HG02943 (cell line): ENCODE results near the gene ADCY2.

Source experiments
- ATAC-seq: cut with Tn5 transposase; IDR thresholded peaks from one replicate; pipeline ENCODE4 v1.9.1; 2021; ENCODE audit warnings: mild to moderate bottlenecking, low read depth, moderate library complexity; ENCODE audit not compliant: unreplicated experiment

Gene ADCY2

GRCh38 chr5:7851617-7852289, 455.8 kb downstream of the ADCY2 start:
- ATAC-seq: no peak

- no peak for ATAC-seq
Measured at GRCh38 chr5:7852542-7852941, 456.6 kb downstream of the ADCY2 start.

- ATAC-seq: no peak
Measured at GRCh38 chr5:7852988-7853387, 457.1 kb downstream of the ADCY2 start.

- no peak for ATAC-seq
Measured at GRCh38 chr5:7855611-7856010, 459.7 kb downstream of the ADCY2 start.

- no peak for ATAC-seq
Measured at GRCh38 chr5:7856855-7857254, 460.9 kb downstream of the ADCY2 start.

GRCh38 chr5:7857361-7857760, 461.4 kb downstream of the ADCY2 start:
- ATAC-seq: no peak

GRCh38 chr5:7857926-7858632, 462.1 kb downstream of the ADCY2 start:
- ATAC-seq: no peak

GRCh38 chr5:7866196-7866595, 470.3 kb downstream of the ADCY2 start:
- ATAC-seq: no peak

- no peak for ATAC-seq
Measured at GRCh38 chr5:7867260-7867659, 471.3 kb downstream of the ADCY2 start.

GRCh38 chr5:7868427-7868772, 472.5 kb downstream of the ADCY2 start:
- no peak for ATAC-seq

GRCh38 chr5:7868773-7869473, 473.0 kb downstream of the ADCY2 start, which contains the start of the genes FASTKD3 and MTRR:
Gene FASTKD3 (minus strand): TSS chr5:7869031. CDS start chr5:7868083, 948 bp downstream.
Gene MTRR (plus strand): TSS chr5:7869148. CDS start chr5:7870795, 1,647 bp downstream.
- peak; percentile 98 for ATAC-seq

- ATAC-seq: peak; percentile 30
Measured at GRCh38 chr5:7869474-7870136, 473.7 kb downstream of the ADCY2 start.

GRCh38 chr5:7871653-7872052, 475.7 kb downstream of the ADCY2 start:
- no peak for ATAC-seq

GRCh38 chr5:7872517-7873130, 476.7 kb downstream of the ADCY2 start:
- no peak for ATAC-seq

GRCh38 chr5:7873216-7873615, 477.3 kb downstream of the ADCY2 start:
- ATAC-seq: no peak

- ATAC-seq: no peak
Measured at GRCh38 chr5:7874639-7875038, 478.7 kb downstream of the ADCY2 start.

GRCh38 chr5:7875151-7875550, 479.2 kb downstream of the ADCY2 start:
- no peak for ATAC-seq

GRCh38 chr5:7876867-7877266, 480.9 kb downstream of the ADCY2 start:
- ATAC-seq: no peak

GRCh38 chr5:7877851-7878250, 481.9 kb downstream of the ADCY2 start:
- no peak for ATAC-seq

GRCh38 chr5:7878381-7878873, 482.5 kb downstream of the ADCY2 start:
- peak; percentile 92 for ATAC-seq
